Gastroesophageal sphincter (tissue), 3 donors: ENCODE measurements around the gene PDZD2.

Experiments used
- EP300 ChIP-seq: sonication (generic); formaldehyde crosslinking; IDR thresholded peaks from one replicate; pipeline ENCODE4 v1.6.1; 2017; ENCODE audit warnings: antibody characterized with exemption, mild to moderate bottlenecking
- POLR2AphosphoS5 ChIP-seq: sonication (generic); formaldehyde crosslinking; IDR thresholded peaks from one replicate; pipeline ENCODE4 v1.6.1; 2017; ENCODE audit warnings: antibody characterized with exemption
- TF ChIP-seq, protein P1 (sequence below), 4 experiments: fragments of 200-600 bp in 2 of 4; fragments of 450-650 bp in 2 of 4; sonication (generic) in 1 of 4; IDR thresholded peaks; one replicate each; pipeline ENCODE4 v1.5.1; 2017 to 2019; ENCODE audit warnings: antibody characterized with exemption in 4 of 4, mild to moderate bottlenecking in 2 of 4, moderate library complexity in 2 of 4

DNA sequence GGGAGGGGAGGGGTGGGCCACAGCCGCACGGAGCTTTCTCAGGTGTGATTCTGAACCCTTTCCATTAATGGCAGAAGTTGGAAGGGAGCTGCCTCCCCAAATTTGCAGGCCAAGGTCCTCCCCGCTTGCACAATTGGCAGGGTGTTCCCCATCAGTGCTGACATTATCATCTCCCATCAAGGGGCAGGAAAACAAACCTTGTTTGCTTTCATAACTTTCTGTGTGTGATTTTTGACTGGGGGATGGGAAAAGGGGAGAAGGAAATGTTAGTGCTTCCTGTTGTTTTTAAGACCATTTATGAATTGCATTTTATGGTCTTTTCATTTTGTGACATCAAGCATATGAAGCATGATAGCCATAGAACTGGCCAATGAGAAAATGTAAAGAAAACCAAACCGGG is 292.9 kb downstream of the PDZD2 start:
- TF ChIP-seq EP300 (no peak), POLR2AphosphoS5 (no peak)
- TF ChIP-seq, protein P1, sequence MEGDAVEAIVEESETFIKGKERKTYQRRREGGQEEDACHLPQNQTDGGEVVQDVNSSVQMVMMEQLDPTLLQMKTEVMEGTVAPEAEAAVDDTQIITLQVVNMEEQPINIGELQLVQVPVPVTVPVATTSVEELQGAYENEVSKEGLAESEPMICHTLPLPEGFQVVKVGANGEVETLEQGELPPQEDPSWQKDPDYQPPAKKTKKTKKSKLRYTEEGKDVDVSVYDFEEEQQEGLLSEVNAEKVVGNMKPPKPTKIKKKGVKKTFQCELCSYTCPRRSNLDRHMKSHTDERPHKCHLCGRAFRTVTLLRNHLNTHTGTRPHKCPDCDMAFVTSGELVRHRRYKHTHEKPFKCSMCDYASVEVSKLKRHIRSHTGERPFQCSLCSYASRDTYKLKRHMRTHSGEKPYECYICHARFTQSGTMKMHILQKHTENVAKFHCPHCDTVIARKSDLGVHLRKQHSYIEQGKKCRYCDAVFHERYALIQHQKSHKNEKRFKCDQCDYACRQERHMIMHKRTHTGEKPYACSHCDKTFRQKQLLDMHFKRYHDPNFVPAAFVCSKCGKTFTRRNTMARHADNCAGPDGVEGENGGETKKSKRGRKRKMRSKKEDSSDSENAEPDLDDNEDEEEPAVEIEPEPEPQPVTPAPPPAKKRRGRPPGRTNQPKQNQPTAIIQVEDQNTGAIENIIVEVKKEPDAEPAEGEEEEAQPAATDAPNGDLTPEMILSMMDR (IDR thresholded peaks at IDR 0.05) = no peak
